Measurements from ENCODE around the gene DOCK11. TPM values are rescaled to one million over a fixed set of nuclear protein-coding genes. Genes with fewer than 3 reads are reported as not detected.

The DOCK11 gene
- total and polyA plus RNA-seq, 9 of the 15 experiments (the other 6 are each of a cell fraction or from before 2014, with no cell fraction given) = 41.8 to 77.8 (median 50.9) TPM

- CTCF ChIA-PET (ENCODE audit: low intra/inter-chr PET ratio) = no interaction called here
- TF ChIP-seq NR1H2 (CRISPR knock-in tag; IDR thresholded peaks at IDR 0.05) (no peak), CBX1 (IDR thresholded peaks at IDR 0.05; ENCODE audit: low read depth) (peak; percentile 54; the same call in 1 of the 2 replicates), ELF2 (CRISPR knock-in tag; IDR thresholded peaks at IDR 0.05) (no peak), ZNF740 (CRISPR knock-in tag; IDR thresholded peaks at IDR 0.05) (no peak), ZNF740 (tag; IDR thresholded peaks at IDR 0.05) (no peak), BCOR (IDR thresholded peaks at IDR 0.05) (peak; percentile 94), SMARCA5 (IDR thresholded peaks at IDR 0.05) (0 out of 2 replicates have a peak, but pooled peaks have one; percentile 75), CREB3 (tag; conservative IDR thresholded peaks at IDR 0.05; ENCODE audit: low read depth) (no peak), RCOR1 (IDR thresholded peaks at IDR 0.05; ENCODE audit: borderline replicate concordance in 1 of 2, low read depth in 2 of 2, low read length in 2 of 2) (peak; percentile 27 to 72; a peak in 2 of 4 replicates), EHMT2 (IDR thresholded peaks at IDR 0.05) (peak; percentile 36; the same call in 1 of the 2 replicates), XRCC5 (IDR thresholded peaks at IDR 0.05; ENCODE audit: low read depth, low read length) (no peak), RBM25 (IDR thresholded peaks at IDR 0.05; ENCODE audit: low read depth, low read length, severe bottlenecking) (peak; percentile 92), KDM2B (CRISPR knock-in tag; IDR thresholded peaks at IDR 0.05) (no peak), ZNF592 (IDR thresholded peaks at IDR 0.05) (0 out of 2 replicates have a peak, but pooled peaks have one; percentile 17), ADNP (tag; IDR thresholded peaks at IDR 0.05) (peak; percentile 92), PKNOX1 (IDR thresholded peaks at IDR 0.05) (peak; percentile 61)
Observed at GRCh38 chrX:118502161-118502789, 6.7 kb downstream of the DOCK11 start.

More at GRCh38 chrX:118502161-118502789, 6.7 kb downstream of the DOCK11 start:
- no peaks in the 10 kb centered on the region for H3K9me1 ChIP-seq (ENCODE audit: control insufficient read depth, insufficient read depth, low read length)
- peak; percentile 42 for FAIRE-seq
- peaks cover 26% of the 10 kb centered on the region; the same call in 2 of the 3 replicates for H3K36me3 ChIP-seq (ENCODE audit: control insufficient read depth, insufficient read depth, low read length)
- H3K27ac ChIP-seq (ENCODE audit: extremely low read depth, low read depth, low read length) = peak overlapping the region; percentile 95
- peaks cover 13 to 49% of the 10 kb centered on the region in 2 experiments; a peak in 4 of 5 replicates for H3K4me1 ChIP-seq (replicated peaks in 1 of 2; ENCODE audit: control insufficient read depth in 2 of 2, insufficient read depth in 2 of 2, low read length in 2 of 2)
- peak in 2 of 4 experiments; percentile 32 to 70 for DNase-seq (ENCODE audit: extremely low read depth in 1 of 4, low spot score in 3 of 4)
- ATAC-seq = peak; percentile 43
- H3K9ac ChIP-seq (ENCODE audit: insufficient read depth in 1 of 2, low read depth in 2 of 2, low read length in 2 of 2) = peak overlapping the region in 1 of 2 experiments; percentile 70; a peak in 2 of 4 replicates
- H3K4me2 ChIP-seq (ENCODE audit: insufficient read depth, low read length) = peak overlapping the region; percentile 79
- no TSS peak for BruUV-seq (replicated peaks)
- in situ Hi-C loops (cut with MboI) = no loop called here
- peaks cover 95% of the 10 kb centered on the region for H3K79me2 ChIP-seq (ENCODE audit: control insufficient read depth, insufficient read depth, low read length)
- H3K9me3 ChIP-seq (replicated peaks; ENCODE audit: control insufficient read depth, insufficient read depth, low read depth, low read length) = no peaks in the 10 kb centered on the region
- H4K20me1 ChIP-seq (replicated peaks; ENCODE audit: control insufficient read depth, insufficient read depth, low read length) = no peaks in the 10 kb centered on the region; the same call in 1 of the 2 replicates
- no peaks in the 10 kb centered on the region for H3K27me3 ChIP-seq (ENCODE audit: control insufficient read depth in 2 of 2, insufficient read depth in 2 of 2, low read length in 2 of 2)
- POLR2A ChIA-PET = interaction anchor here (1.5 to 1.9 kb wide), 2 partner anchors 16 to 18 kb away, joined by 5 to 9 read pairs; no protein-coding TSS in a partner anchor
- 4% methylated on average over 6 of the region's 6 CpGs for WGBS (ENCODE audit: insufficient coverage, low coverage, missing lambda C conversion rate)
- H2AFZ ChIP-seq (ENCODE audit: low read depth, low read length) = peak overlapping the region; percentile 63
- intact Hi-C loops (cut with micrococcal nuclease) = no loop called here
- H3K4me3 ChIP-seq = no peak overlapping the region
